IMR-90 (cell line): ENCODE results near the gene C11orf97. TPM values are rescaled to one million over a fixed set of nuclear protein-coding genes. Genes with fewer than 3 reads are reported as not detected.

Source experiments
- ATAC-seq: fragments of 200-7000 bp; cut with Tn5 transposase; 2 replicates; pipeline ENCODE4 v1.9.1; 2020; ENCODE audit warnings: low read depth, mild to moderate bottlenecking, moderate library complexity
- BruUV-seq: library from RNA; stranded (reverse); fragments of 400-500 nt; replicated peaks from 2 replicates; lab custom pipeline; 2021; lab: Mats Ljungman, UMichigan
- CTCF ChIA-PET: fragments of 300-600 bp; formaldehyde crosslinking; extraction: SDS; loops from one replicate; lab custom pipeline; 2021; ENCODE audit warnings: antibody characterized with exemption; lab: Yijun Ruan, JAX
- POLR2A ChIA-PET: fragments of 300-600 bp; sonication (Branson Sonifier 250); formaldehyde crosslinking; loops from one replicate; lab custom pipeline; 2022; ENCODE audit warnings: antibody characterized with exemption; ENCODE audit not compliant: unreplicated experiment; lab: Charles Lee
- DNase-seq: peaks from one replicate; pipeline ENCODE4 v3.0.0; 2013
- H2AFZ ChIP-seq: replicated peaks from 2 replicates; pipeline ENCODE3; 2013; ENCODE audit warnings: low read length, mild to moderate bottlenecking; ENCODE audit not compliant: poor library complexity
- H2AK5ac ChIP-seq: 2 replicates; pipeline ENCODE4 v1.6.1; 2013; ENCODE audit warnings: low read depth, low read length, inconsistent platforms
- H2AK9ac ChIP-seq: replicated peaks from 2 replicates; pipeline ENCODE3; 2013; ENCODE audit warnings: mild to moderate bottlenecking, low read depth, low read length, moderate library complexity; ENCODE audit not compliant: poor library complexity
- H2BK120ac ChIP-seq: 2 replicates; pipeline ENCODE4 v1.6.1; 2013; ENCODE audit warnings: low read depth, low read length, inconsistent platforms
- H2BK15ac ChIP-seq: 3 replicates; pipeline ENCODE4 v1.6.1; 2013; ENCODE audit warnings: low read depth, low read length, inconsistent platforms
- H2BK20ac ChIP-seq: 2 replicates; pipeline ENCODE4 v1.6.1; 2013; ENCODE audit warnings: low read depth, mild to moderate bottlenecking, inconsistent platforms, low read length, moderate library complexity
- H2BK5ac ChIP-seq: 2 replicates; pipeline ENCODE4 v1.6.1; 2013; ENCODE audit warnings: mild to moderate bottlenecking, low read depth, low read length, inconsistent platforms; ENCODE audit not compliant: poor library complexity, severe bottlenecking
- H3K14ac ChIP-seq: replicated peaks from 2 replicates; pipeline ENCODE4 v1.6.1; 2013; ENCODE audit warnings: low read depth, low read length, inconsistent platforms
- H3K18ac ChIP-seq: 2 replicates; pipeline ENCODE4 v1.6.1; 2013; ENCODE audit warnings: low read depth, low read length, control low read depth
- H3K23ac ChIP-seq: 2 replicates; pipeline ENCODE4 v1.6.1; 2013; ENCODE audit warnings: low read depth, low read length, inconsistent platforms
- H3K27ac ChIP-seq: 2 replicates; pipeline ENCODE4 v1.5.1; 2013; ENCODE audit warnings: mild to moderate bottlenecking, control low read depth, low read length; ENCODE audit not compliant: insufficient read depth
- H3K27me3 ChIP-seq: 2 replicates; pipeline ENCODE4 v1.6.1; 2013; ENCODE audit warnings: low read length; ENCODE audit not compliant: control insufficient read depth, insufficient read depth
- H3K36me3 ChIP-seq: 2 replicates; pipeline ENCODE4 v1.6.1; 2013; ENCODE audit warnings: low read length, mixed read lengths; ENCODE audit not compliant: control insufficient read depth, insufficient read depth
- H3K4ac ChIP-seq: 2 replicates; pipeline ENCODE4 v1.6.1; 2013; ENCODE audit warnings: low read depth, low read length, inconsistent platforms
- H3K4me1 ChIP-seq: 2 replicates; pipeline ENCODE4 v1.6.1; 2013; ENCODE audit warnings: low read length, mixed read lengths; ENCODE audit not compliant: control insufficient read depth, insufficient read depth
- H3K4me2 ChIP-seq: 2 replicates; pipeline ENCODE4 v1.6.1; 2013; ENCODE audit warnings: low read depth, mild to moderate bottlenecking, control low read depth, low read length, moderate library complexity
- H3K4me3 ChIP-seq: 2 replicates; pipeline ENCODE4 v1.5.1; 2013; ENCODE audit warnings: low read depth, mild to moderate bottlenecking, control low read depth, low read length, moderate library complexity; ENCODE audit not compliant: insufficient read depth
- H3K56ac ChIP-seq: 2 replicates; pipeline ENCODE4 v1.6.1; 2013; ENCODE audit warnings: low read length, inconsistent platforms; ENCODE audit not compliant: insufficient read depth; ENCODE audit errors: extremely low read depth
- H3K79me1 ChIP-seq, 2 experiments: 2 replicates each; pipeline ENCODE4 v1.6.1; 2013; ENCODE audit warnings: low read length in 2 of 2, inconsistent platforms in 1 of 2, low read depth in 1 of 2
- H3K9ac ChIP-seq: 2 replicates; pipeline ENCODE4 v1.6.1; 2013; ENCODE audit warnings: low read depth, low read length, control low read depth
- H3K9me1 ChIP-seq: 2 replicates; pipeline ENCODE4 v1.6.1; 2013; ENCODE audit warnings: low read length, inconsistent platforms; ENCODE audit not compliant: insufficient read depth
- H3K9me3 ChIP-seq: 2 replicates; pipeline ENCODE4 v1.6.1; 2013; ENCODE audit warnings: low read length; ENCODE audit not compliant: control insufficient read depth, insufficient read depth
- H4K20me1 ChIP-seq: 2 replicates; pipeline ENCODE4 v1.6.1; 2013; ENCODE audit warnings: low read length, inconsistent platforms; ENCODE audit not compliant: insufficient read depth
- H4K5ac ChIP-seq: 2 replicates; pipeline ENCODE4 v1.6.1; 2013; ENCODE audit warnings: mild to moderate bottlenecking, low read depth, low read length, control low read depth
- H4K8ac ChIP-seq, 2 experiments: 2 replicates each; pipeline ENCODE4 v1.6.1; 2013; ENCODE audit warnings: low read depth in 2 of 2, low read length in 2 of 2, control low read depth in 1 of 2, inconsistent platforms in 1 of 2
- H4K91ac ChIP-seq: 2 replicates; pipeline ENCODE4 v1.6.1; 2013; ENCODE audit warnings: low read depth, low read length, inconsistent platforms; ENCODE audit not compliant: insufficient read depth
- CEBPB ChIP-seq: IDR thresholded peaks from 2 replicates; pipeline ENCODE4 v1.6.1; 2012; ENCODE audit warnings: low read depth, low read length, improper control_type of control experiment
- CHD1 ChIP-seq: IDR thresholded peaks from 2 replicates; pipeline ENCODE4 v1.6.1; 2012; ENCODE audit warnings: low read depth, low read length, improper control_type of control experiment
- CTCF ChIP-seq: conservative IDR thresholded peaks from 2 replicates; pipeline ENCODE4 v1.5.1; 2012; ENCODE audit warnings: mild to moderate bottlenecking, low read depth, low read length, improper control_type of control experiment
- ELK1 ChIP-seq: fragments of 150-350 bp; IDR thresholded peaks from 2 replicates; pipeline ENCODE4 v1.6.1; 2016; ENCODE audit warnings: low read depth, mild to moderate bottlenecking, low read length, moderate library complexity, borderline replicate concordance
- MAZ ChIP-seq: IDR thresholded peaks from 2 replicates; pipeline ENCODE4 v1.6.1; 2012; ENCODE audit warnings: low read depth, mild to moderate bottlenecking, low read length, improper control_type of control experiment, moderate library complexity, borderline replicate concordance
- NFE2L2 ChIP-seq: fragments of 150-350 bp; IDR thresholded peaks from 2 replicates; pipeline ENCODE4 v1.6.1; 2016; ENCODE audit warnings: low read depth, mild to moderate bottlenecking, low read length
- POLR2A ChIP-seq: IDR thresholded peaks from 2 replicates; pipeline ENCODE4 v1.6.1; 2012; ENCODE audit warnings: mild to moderate bottlenecking, low read depth, low read length
- RAD21 ChIP-seq: IDR thresholded peaks from 2 replicates; pipeline ENCODE4 v1.6.1; 2012; ENCODE audit warnings: low read length, improper control_type of control experiment
- RCOR1 ChIP-seq: IDR thresholded peaks from 2 replicates; pipeline ENCODE4 v1.6.1; 2012; ENCODE audit warnings: mild to moderate bottlenecking, low read length, improper control_type of control experiment; ENCODE audit not compliant: insufficient replicate concordance
- SMC3 ChIP-seq: fragments of 150-350 bp; IDR thresholded peaks from 2 replicates; pipeline ENCODE4 v1.6.1; 2016; ENCODE audit warnings: low read depth, mild to moderate bottlenecking, antibody characterized with exemption, low read length, moderate library complexity
- USF2 ChIP-seq: fragments of 150-350 bp; IDR thresholded peaks from 2 replicates; pipeline ENCODE4 v1.6.1; 2017; ENCODE audit warnings: mild to moderate bottlenecking, antibody characterized with exemption, low read length, low read depth
- WGBS, 2 experiments: methylation state at CpG; one replicate each; pipeline versions ENCODE4 v1.1.5 to v1.1.7; 2013; ENCODE audit warnings: missing lambda C conversion rate in 2 of 2; ENCODE audit not compliant: insufficient read length in 1 of 2; ENCODE audit errors: extremely low coverage in 2 of 2; 5-methylcytosine and 5-hydroxymethylcytosine counted together
- dilution Hi-C: fragments of 300-500 bp; cut with HindIII; formaldehyde crosslinking; loops from one replicate; pipeline ENCODE4 v1.14.3; 2018; ENCODE audit warnings: low sequenced_read_pairs; ENCODE audit not compliant: unreplicated experiment
- in situ Hi-C: fragments of 300-500 bp; cut with MboI; formaldehyde crosslinking; loops from 3 replicates; pipeline ENCODE4 v1.14.3; 2019; ENCODE audit warnings: low sequenced_read_pairs, inconsistent platforms, mixed read lengths
- intact Hi-C: fragments of 100-400 bp; cut with micrococcal nuclease; formaldehyde crosslinking; loops from 2 replicates; pipeline ENCODE4 v1.10.0; 2022
- polyA plus RNA-seq, 3 experiments: library from polyadenylated mRNA; depleted of rRNA; stranded (reverse); fragments of >200 nt; gene quantifications; 2 replicates each; pipeline ENCODE4 v1.2.3, GENCODE V29; 2012; ENCODE audit warnings: low replicate concordance in 1 of 3
- total RNA-seq: library from RNA; depleted of rRNA; stranded (reverse); fragments of >200 nt; gene quantifications from 2 replicates; pipeline ENCODE4 v1.2.3, GENCODE V29; 2012

Gene C11orf97
- total and polyA plus RNA-seq, 2 of the 4 experiments (the other 2 are of a cell fraction) = not detected

- no peak for TF ChIP-seq CTCF
Measured at GRCh38 chr11:94472916-94473799, 39.1 kb upstream of the C11orf97 start (continued).

GRCh38 chr11:94477624-94478023 is 34.6 kb upstream of the C11orf97 start:
- intact Hi-C loops = no loop called here
- Histone ChIP-seq H3K4me3 (no peak overlapping the region), H2BK120ac (no peak overlapping the region), H3K9me1 (no peaks in the 10 kb centered on the region), H2BK15ac (no peak overlapping the region), H3K14ac (no peak overlapping the region), H3K56ac (no peak overlapping the region), H3K18ac (no peak overlapping the region), H2AK9ac (no peak overlapping the region), H2AFZ (no peak overlapping the region), H4K8ac (no peak overlapping the region), H3K9me3 (no peaks in the 10 kb centered on the region), H3K23ac (no peak overlapping the region), H4K91ac (no peak overlapping the region), H3K9ac (no peak overlapping the region), H3K79me1 (no peaks in the 10 kb centered on the region), H2AK5ac (no peak overlapping the region), H3K4ac (no peak overlapping the region), H3K27me3 (no peaks in the 10 kb centered on the region), H3K4me1 (no peaks in the 10 kb centered on the region), H2BK20ac (no peak overlapping the region), H2BK5ac (no peak overlapping the region), H3K4me2 (no peak overlapping the region), H3K36me3 (peaks cover 3% of the 10 kb centered on the region), H3K27ac (no peak overlapping the region), H4K5ac (no peak overlapping the region), H4K20me1 (no peaks in the 10 kb centered on the region)
- DNase-seq (no peak), ATAC-seq (no peak)
- dilution Hi-C loops = no loop called here
- 100% methylated on average over 1 of the region's 2 CpGs; no CpG with 5 or more reads in 1 of the 2 experiments for WGBS, 2 experiments
- BruUV-seq = no TSS peak
- ChIA-PET CTCF (no interaction called here), POLR2A (no interaction called here)
- in situ Hi-C loops = no loop called here
- TF ChIP-seq RCOR1 = no peak
- TF ChIP-seq CEBPB = no peak
- no peak for TF ChIP-seq ELK1
- no peak for TF ChIP-seq SMC3
- TF ChIP-seq CHD1 = no peak
- TF ChIP-seq RAD21 = no peak
- no peak for TF ChIP-seq USF2
- no peak for TF ChIP-seq MAZ
- no peak for TF ChIP-seq NFE2L2
- TF ChIP-seq POLR2A = no peak
